ENCODE results near the gene GAL3ST3.
"Not testable (repeated sequence)": the region's sequence is repeated elsewhere in the genome, so short reads cannot be mapped to it uniquely, and the experiment has no call there.

Gene GAL3ST3

DNA sequence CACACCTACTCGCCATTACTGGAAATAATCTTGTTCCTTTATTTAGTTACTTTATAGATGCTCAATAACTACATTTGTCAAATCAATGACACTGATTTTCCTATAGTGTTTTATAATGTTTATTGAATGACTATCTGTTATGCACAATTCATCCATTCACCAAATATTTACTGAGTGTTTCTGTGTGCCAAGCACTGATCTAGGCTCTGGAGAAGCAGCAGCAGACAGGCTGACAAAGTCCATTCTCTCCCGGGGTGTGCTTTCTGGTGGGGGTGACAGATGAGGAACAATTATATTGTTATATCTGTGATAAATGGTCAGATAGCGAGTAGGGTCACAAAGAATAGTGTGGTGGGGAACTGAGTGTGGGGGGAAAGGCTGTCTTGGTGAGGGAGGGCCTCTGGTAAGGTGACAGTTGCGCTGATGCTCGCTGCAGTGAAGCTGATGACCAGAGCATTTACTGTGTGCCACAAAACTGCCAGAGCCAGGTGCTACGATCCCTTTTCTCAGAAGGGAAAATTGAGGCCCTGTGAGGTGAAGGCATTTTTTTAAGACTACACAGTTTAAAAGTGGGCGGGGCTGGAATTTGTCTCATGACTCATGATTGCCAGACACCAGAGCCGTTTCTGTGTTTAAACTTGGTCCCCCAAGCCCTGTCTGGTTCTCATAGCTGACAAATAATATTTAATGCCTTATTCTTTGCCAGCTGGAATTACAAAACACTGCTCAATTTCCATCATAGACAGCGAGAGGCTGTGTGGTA lies 31.3 kb upstream of the GAL3ST3 start:
- TF ChIP-seq ISL1 (CRISPR knock-in tag; IDR thresholded peaks at IDR 0.05) (peak; percentile 66), TOX (CRISPR knock-in tag; IDR thresholded peaks at IDR 0.05; ENCODE audit: borderline replicate concordance) (no peak)
- ATAC-seq: peak; percentile 64

DNA sequence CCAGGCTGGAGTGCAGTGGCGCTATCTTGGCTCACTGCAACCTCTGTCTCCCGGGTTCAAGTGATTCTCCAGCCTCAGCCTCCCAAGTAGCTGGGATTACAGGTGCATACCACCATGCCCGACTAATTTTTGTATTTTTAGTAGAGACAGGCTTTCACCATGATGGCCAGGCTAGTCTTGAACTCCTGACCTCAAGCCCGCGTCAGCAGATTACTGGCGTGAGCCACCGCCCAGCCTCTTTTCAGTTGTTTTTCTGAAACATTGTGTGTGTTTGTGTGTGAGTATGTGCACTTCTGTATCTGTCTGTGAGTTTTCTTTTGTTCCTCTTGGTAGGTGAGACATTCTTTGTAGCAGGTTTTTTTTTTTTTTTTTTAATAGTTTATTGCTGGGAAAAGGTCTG lies 30.0 kb upstream of the GAL3ST3 start:
- ATAC-seq: not testable (repeated sequence)

DNA sequence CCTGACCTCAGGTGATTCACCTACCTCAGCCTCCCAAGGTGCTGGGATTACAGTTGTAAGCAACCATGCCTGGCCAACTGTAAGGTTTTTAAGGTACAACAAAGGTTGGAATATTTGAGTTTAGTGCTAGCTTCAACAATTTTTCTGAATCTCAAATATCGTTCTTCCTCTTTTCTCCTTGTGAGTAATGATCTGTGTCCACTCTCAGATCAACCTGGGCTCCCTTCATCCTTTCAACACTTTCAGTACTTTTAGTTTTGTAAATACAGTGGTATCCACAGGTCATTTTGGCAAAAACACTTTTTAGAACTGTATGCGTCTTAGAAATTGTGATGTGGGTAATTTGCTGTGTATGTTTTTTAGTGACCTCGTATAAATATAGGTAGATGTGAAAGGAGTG lies 29.0 kb upstream of the GAL3ST3 start:
- TF ChIP-seq, protein P1, sequence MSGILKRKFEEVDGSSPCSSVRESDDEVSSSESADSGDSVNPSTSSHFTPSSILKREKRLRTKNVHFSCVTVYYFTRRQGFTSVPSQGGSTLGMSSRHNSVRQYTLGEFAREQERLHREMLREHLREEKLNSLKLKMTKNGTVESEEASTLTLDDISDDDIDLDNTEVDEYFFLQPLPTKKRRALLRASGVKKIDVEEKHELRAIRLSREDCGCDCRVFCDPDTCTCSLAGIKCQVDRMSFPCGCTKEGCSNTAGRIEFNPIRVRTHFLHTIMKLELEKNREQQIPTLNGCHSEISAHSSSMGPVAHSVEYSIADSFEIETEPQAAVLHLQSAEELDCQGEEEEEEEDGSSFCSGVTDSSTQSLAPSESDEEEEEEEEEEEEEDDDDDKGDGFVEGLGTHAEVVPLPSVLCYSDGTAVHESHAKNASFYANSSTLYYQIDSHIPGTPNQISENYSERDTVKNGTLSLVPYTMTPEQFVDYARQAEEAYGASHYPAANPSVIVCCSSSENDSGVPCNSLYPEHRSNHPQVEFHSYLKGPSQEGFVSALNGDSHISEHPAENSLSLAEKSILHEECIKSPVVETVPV (CRISPR knock-in tag; IDR thresholded peaks at IDR 0.05): no peak
- TF ChIP-seq OSR1 (CRISPR knock-in tag; IDR thresholded peaks at IDR 0.05) (no peak), RARB (CRISPR knock-in tag; IDR thresholded peaks at IDR 0.05) (no peak), GLIS3 (CRISPR knock-in tag; IDR thresholded peaks at IDR 0.05) (no peak), TOX (CRISPR knock-in tag; IDR thresholded peaks at IDR 0.05; ENCODE audit: borderline replicate concordance) (no peak), BACH2 (CRISPR knock-in tag; IDR thresholded peaks at IDR 0.05; ENCODE audit: borderline replicate concordance) (no peak), ZNF70 (CRISPR knock-in tag; IDR thresholded peaks at IDR 0.05) (no peak), ARNTL (CRISPR knock-in tag; IDR thresholded peaks at IDR 0.05; ENCODE audit: borderline replicate concordance, low read depth) (no peak)
- TF ChIP-seq, protein P2, sequence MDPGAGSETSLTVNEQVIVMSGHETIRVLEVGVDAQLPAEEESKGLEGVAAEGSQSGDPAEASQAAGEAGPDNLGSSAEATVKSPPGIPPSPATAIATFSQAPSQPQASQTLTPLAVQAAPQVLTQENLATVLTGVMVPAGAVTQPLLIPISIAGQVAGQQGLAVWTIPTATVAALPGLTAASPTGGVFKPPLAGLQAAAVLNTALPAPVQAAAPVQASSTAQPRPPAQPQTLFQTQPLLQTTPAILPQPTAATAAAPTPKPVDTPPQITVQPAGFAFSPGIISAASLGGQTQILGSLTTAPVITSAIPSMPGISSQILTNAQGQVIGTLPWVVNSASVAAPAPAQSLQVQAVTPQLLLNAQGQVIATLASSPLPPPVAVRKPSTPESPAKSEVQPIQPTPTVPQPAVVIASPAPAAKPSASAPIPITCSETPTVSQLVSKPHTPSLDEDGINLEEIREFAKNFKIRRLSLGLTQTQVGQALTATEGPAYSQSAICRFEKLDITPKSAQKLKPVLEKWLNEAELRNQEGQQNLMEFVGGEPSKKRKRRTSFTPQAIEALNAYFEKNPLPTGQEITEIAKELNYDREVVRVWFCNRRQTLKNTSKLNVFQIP (CRISPR knock-in tag; IDR thresholded peaks at IDR 0.05; ENCODE audit: borderline replicate concordance, low read depth): no peak
- TF ChIP-seq, protein P3, sequence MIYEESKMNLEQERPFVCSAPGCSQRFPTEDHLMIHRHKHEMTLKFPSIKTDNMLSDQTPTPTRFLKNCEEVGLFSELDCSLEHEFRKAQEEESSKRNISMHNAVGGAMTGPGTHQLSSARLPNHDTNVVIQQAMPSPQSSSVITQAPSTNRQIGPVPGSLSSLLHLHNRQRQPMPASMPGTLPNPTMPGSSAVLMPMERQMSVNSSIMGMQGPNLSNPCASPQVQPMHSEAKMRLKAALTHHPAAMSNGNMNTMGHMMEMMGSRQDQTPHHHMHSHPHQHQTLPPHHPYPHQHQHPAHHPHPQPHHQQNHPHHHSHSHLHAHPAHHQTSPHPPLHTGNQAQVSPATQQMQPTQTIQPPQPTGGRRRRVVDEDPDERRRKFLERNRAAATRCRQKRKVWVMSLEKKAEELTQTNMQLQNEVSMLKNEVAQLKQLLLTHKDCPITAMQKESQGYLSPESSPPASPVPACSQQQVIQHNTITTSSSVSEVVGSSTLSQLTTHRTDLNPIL (CRISPR knock-in tag; IDR thresholded peaks at IDR 0.05; ENCODE audit: low read depth): no peak
- no peak for ATAC-seq

DNA sequence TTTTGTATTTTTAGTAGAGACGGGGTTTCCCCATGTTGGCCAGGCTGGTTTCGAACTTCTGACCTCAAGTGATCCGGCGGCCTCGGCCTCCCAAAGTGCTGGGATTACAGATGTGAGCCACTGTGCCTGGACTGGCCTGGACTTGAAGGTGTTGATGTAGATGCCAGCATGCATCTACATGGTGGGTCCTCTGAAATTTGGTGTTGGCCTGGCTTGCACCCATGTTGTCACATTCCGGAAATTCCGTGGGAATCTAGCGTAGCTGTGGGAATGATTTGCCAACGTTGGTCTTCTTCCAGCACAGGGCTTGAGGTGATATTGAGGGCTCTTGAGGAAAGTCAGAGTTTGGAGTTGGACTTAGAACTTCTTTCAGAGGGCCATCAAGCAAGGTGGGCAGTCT lies 27.6 kb upstream of the GAL3ST3 start:
- TF ChIP-seq BACH2 (CRISPR knock-in tag; IDR thresholded peaks at IDR 0.05; ENCODE audit: borderline replicate concordance) (no peak), RARB (CRISPR knock-in tag; IDR thresholded peaks at IDR 0.05) (no peak)
- no peak for ATAC-seq

DNA sequence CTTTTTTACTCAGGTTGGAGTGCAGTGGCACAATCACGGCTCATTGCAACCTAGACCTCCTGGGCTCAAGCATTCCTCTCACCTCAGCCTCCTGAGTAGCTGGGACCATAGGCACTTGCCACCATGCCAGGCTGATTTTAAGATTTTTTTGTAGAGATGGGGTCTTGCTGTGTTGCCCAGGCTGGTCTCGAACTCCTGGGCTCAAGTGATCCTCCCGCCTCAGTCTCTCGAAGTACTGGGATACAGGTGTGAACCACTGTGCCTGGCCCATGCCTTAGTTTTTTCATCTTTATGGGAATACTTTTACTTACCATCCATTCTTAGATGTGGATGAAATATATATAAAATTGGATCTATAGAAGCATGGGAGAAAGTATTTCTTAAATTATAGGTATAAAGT lies 26.3 kb upstream of the GAL3ST3 start:
- TF ChIP-seq, protein P2 (CRISPR knock-in tag; IDR thresholded peaks at IDR 0.05; ENCODE audit: borderline replicate concordance, low read depth): no peak
- TF ChIP-seq, protein P4, sequence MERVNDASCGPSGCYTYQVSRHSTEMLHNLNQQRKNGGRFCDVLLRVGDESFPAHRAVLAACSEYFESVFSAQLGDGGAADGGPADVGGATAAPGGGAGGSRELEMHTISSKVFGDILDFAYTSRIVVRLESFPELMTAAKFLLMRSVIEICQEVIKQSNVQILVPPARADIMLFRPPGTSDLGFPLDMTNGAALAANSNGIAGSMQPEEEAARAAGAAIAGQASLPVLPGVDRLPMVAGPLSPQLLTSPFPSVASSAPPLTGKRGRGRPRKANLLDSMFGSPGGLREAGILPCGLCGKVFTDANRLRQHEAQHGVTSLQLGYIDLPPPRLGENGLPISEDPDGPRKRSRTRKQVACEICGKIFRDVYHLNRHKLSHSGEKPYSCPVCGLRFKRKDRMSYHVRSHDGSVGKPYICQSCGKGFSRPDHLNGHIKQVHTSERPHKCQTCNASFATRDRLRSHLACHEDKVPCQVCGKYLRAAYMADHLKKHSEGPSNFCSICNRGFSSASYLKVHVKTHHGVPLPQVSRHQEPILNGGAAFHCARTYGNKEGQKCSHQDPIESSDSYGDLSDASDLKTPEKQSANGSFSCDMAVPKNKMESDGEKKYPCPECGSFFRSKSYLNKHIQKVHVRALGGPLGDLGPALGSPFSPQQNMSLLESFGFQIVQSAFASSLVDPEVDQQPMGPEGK (CRISPR knock-in tag; IDR thresholded peaks at IDR 0.05; ENCODE audit: borderline replicate concordance): no peak
- TF ChIP-seq TOX (CRISPR knock-in tag; IDR thresholded peaks at IDR 0.05; ENCODE audit: borderline replicate concordance): no peak
- no peak for TF ChIP-seq RARB (CRISPR knock-in tag; IDR thresholded peaks at IDR 0.05)
- TF ChIP-seq TCF4 (CRISPR knock-in tag; IDR thresholded peaks at IDR 0.05; ENCODE audit: borderline replicate concordance): no peak
- TF ChIP-seq, protein P5, sequence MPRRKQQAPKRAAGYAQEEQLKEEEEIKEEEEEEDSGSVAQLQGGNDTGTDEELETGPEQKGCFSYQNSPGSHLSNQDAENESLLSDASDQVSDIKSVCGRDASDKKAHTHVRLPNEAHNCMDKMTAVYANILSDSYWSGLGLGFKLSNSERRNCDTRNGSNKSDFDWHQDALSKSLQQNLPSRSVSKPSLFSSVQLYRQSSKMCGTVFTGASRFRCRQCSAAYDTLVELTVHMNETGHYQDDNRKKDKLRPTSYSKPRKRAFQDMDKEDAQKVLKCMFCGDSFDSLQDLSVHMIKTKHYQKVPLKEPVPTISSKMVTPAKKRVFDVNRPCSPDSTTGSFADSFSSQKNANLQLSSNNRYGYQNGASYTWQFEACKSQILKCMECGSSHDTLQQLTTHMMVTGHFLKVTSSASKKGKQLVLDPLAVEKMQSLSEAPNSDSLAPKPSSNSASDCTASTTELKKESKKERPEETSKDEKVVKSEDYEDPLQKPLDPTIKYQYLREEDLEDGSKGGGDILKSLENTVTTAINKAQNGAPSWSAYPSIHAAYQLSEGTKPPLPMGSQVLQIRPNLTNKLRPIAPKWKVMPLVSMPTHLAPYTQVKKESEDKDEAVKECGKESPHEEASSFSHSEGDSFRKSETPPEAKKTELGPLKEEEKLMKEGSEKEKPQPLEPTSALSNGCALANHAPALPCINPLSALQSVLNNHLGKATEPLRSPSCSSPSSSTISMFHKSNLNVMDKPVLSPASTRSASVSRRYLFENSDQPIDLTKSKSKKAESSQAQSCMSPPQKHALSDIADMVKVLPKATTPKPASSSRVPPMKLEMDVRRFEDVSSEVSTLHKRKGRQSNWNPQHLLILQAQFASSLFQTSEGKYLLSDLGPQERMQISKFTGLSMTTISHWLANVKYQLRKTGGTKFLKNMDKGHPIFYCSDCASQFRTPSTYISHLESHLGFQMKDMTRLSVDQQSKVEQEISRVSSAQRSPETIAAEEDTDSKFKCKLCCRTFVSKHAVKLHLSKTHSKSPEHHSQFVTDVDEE (CRISPR knock-in tag; IDR thresholded peaks at IDR 0.05): no peak
- no peak for TF ChIP-seq ISL1 (CRISPR knock-in tag; IDR thresholded peaks at IDR 0.05)
- TF ChIP-seq, protein P3 (CRISPR knock-in tag; IDR thresholded peaks at IDR 0.05; ENCODE audit: low read depth): no peak
- no peak for TF ChIP-seq ESRRG (CRISPR knock-in tag; IDR thresholded peaks at IDR 0.05)
- TF ChIP-seq, protein P1 (CRISPR knock-in tag; IDR thresholded peaks at IDR 0.05): no peak
- no peak for TF ChIP-seq CSDC2 (CRISPR knock-in tag; IDR thresholded peaks at IDR 0.05)
- no peak for TF ChIP-seq ZNF70 (CRISPR knock-in tag; IDR thresholded peaks at IDR 0.05)
- no peak for ATAC-seq

Measured in SK-N-SH treated with all-trans-retinoic acid at 6 μM for 48 hours (cell line).